ENCODE data around the gene SSB.
"Not testable (repeated sequence)": the region's sequence is repeated elsewhere in the genome, so short reads cannot be mapped to it uniquely, and the experiment has no call there.

Gene SSB

DNA sequence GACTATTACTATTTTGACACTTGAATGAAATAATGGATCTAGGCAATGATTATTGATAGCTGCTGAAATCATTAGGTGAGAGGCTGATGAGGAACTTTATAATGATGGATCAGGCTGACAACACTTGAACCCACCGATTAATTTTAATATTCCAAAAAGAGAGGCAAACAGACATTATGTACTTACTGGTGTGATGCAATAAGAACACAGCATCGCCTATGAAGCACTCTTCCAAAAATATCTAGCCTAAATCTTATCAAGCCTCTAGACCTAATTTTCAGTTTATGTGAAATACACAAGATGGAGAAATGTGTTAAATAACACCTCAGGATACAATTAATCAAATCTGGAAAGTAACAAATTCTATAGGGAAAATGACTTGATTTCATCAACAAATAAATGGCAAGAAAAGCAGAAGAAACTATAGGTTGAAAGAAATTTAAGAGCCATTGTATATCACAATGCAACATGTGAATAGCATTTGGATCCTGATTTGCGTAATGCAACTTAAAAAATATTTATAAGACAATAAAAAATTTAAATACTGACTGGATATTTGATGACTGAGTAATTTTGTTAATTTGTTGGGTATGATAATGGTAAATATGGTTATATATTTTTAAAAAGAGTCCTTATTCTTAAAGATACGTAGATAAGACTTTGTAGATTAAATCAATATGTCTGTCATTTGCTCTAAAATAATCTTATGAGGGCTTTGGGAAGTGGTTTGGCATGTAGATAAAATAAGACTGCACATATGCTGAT lies 17.2 kb upstream of the SSB start:
- DNase-seq: no peak

DNA sequence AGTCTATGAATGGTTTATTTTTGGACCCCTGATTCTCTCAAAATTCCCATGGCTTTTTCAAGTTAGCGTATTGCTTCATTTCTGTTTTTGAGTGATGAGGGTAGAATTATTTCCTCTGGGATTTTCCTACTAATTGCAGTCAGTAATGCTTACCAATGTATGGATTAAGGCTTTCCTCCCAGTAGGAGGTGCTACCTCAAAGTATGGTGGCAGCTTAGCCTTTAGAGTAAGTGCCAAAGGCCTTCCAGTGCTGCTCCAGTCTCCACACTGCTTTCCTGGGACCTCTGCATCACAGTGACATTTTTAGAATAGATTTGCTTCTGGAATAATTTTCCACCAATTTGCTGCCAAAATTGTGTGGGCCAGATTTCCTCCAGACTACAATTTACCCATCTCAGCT lies 16.2 kb upstream of the SSB start:
- DNase-seq: no peak

DNA sequence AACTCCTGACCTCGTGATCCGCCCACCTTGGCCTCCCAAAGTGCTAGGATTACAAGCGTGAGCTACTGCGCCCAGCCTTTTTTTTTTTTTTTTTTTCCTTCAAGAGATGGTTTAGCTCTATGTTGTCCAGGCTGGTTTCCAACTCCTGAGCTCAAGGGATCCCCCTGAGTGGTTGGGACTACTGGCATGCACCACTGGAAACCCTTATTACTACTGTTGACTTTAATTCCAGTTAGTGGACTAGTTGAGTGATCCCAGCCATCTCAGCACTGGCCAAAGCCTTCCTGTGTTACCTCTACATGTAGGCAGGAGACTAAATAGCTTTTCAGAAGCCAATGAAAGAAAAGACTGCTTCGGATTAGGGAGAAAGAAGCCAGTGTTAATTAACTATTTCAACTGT lies 8.1 kb upstream of the SSB start:
- DNase-seq: no peak

DNA sequence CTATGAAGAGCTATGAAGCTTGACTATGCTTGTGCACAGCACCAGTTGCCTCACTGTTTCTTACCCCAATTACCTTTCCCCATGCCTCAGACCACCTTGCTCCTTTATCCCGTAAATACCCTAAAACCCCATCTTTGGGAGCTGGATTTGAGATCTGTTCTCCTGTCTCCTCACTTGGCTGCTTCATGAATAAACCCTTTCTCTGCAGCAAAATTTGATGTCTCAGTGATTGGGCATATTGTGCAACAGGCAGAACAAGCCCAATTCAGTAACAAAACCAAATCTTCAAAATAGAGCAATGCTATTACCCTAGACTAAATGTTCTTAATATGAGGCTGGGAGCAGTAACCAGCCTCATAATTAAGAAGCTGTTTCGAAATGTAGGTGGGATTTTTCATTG lies 3.5 kb upstream of the SSB start:
- DNase-seq: no peak

DNA sequence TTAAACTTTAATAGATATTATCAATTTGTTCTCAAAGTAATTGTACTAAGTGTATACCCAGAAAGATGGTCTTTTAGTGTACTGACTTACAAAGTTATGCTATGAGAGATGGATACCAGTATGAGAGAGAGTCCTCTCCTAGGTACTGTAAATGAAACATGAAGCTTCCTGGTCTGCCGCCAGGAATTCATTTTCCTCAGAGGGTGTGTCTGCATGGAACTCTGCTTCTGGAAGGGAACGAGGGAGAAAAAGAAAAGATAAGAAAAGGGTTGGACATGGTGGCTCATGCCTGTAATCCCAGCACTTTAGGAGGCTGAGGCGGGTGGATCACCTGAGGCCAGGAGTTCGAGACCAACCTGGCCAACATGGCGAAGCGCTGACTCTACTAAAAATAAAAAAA lies 2.2 kb upstream of the SSB start:
- no peak for DNase-seq

DNA sequence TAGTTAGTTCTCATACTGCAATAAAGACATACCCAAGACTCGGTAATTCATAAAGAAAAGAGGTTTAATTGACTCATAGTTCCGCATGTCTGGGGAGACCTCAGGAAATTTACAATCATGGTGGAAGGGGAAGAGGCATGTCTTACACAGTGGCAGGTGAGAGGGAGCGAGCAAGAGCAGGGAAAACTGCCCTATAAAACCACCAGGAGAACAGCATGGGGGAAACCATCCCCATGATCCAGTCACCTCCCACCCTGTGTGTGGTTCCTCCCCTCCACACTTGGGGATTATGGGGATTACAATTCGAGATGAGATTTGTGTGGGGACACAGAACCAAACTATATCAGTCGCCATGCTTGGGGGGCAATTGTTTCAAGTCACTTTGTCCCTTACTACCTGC lies 1.1 kb upstream of the SSB start:
- DNase-seq: no peak

DNA sequence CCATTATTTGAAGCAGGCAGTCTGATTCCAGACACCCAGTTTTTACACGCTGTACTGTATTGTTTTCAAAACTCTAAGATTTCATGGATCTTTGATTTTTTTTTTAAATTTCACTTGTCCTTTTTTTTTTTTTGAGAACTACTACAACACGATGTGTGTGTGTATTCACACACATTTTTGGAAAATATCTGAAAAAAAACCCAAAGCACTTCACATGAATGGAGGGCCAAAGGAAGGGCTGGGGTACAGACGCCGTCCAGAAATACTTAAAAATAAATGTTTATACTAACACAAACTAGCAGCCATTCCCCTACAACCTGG lies 314 bp upstream of the SSB start:
- no peak for DNase-seq

DNA sequence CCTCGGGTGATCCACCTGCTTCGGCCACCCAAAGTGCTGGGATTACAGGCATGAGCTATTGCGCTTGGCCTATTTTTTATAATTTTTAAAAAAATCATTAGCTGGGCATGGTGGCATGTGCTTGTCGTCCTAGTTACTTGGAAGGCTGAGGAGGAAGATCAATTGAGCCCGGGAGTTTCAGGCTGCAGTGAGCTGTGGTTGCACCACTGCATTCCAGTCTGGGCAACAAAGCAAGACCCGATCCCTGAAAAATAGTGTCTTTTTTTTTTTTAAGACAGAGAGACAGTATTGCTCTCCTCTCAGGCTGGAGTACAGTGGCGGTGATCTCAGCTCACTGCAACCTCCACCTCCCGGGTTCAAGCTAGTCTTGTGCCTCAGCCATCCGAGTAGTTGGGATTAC lies 4.8 kb downstream of the SSB start:
- no peak for DNase-seq

DNA sequence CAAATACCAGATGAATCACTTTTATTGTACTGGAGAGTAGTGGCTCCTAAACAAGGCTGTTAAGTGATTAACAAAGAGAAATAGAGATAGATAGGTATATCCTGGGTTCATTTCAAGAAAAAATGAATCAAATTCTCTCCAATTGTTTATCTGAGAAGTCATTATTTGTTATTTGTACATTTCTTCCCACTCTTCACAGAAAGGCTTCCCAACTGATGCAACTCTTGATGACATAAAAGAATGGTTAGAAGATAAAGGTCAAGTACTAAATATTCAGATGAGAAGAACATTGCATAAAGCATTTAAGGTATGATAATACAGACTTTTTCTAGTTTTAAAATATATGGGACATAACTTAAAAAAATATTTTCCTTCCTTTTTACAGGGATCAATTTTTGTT lies 7.9 kb downstream of the SSB start:
- no peak for DNase-seq

DNA sequence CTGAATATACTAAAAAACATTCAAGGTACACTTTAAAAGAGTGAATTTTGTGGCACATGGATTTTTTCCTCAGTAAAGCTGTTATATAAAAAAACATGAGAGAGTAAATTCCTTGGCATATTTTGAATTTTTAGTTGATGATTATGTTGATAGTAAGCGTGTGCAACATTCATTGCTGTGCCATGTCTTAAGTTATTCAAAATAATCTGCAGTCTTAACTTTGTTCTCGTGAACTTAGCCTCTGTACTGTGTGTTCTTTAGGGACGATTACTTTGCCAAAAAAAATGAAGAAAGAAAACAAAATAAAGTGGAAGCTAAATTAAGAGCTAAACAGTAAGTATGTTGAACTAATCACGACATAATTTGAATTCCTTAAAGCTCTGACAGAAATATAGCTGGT lies 9.6 kb downstream of the SSB start:
- no peak for DNase-seq

DNA sequence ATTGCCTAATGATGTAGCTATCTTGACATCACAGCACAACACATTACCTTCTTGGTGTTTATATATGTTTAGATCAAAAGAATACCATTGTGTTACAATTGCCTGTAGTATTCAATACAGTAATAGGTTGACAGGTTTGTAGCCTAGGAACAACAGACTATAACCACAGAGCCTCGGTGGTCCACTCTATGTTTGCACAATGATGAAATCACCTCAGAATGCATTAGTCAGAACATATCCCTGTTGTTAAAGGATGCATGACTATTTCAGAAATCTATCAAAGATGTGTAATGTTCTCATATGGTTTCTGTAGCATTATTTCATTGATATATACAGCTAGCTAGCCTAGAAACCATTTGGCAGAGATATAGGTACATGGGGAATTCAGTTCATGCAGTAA lies 17.2 kb downstream of the SSB start:
- DNase-seq: no peak

DNA sequence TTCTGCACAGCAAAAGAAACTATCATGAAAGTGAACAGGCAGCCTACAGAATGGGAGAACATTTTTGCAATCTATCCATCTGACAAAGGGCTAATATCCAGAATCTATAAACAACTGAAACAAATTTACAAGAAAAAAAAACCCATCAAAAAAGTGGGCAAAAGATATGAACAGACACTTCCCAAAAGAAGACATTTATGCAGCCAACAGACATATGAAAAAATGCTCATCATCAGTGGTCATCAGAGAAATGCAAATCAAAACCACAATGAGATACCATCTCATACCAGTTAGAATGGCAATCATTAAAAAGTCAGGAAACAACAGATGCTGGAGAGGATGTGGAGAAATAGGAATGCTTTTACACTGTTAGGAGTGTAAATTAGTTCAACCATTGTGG lies 18.3 kb downstream of the SSB start:
- DNase-seq: not testable (repeated sequence)

DNA sequence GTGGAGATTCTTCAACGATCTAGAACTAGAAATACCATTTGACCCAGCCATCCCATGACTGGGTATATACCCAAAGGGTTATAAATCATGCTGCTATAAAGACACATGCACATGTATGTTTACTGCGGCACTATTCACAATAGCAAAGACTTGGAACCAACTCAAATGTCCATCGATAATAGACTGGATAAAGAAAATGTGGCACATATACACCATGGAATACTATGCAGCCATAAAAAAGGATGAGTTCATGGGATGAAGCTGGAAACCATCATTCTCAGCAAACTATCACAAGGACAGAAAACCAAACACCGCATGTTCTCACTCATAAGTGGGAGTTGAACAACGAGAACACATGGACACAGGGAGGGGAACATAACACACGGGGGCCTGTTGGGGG lies 18.7 kb downstream of the SSB start:
- not testable (repeated sequence) for DNase-seq

DNA sequence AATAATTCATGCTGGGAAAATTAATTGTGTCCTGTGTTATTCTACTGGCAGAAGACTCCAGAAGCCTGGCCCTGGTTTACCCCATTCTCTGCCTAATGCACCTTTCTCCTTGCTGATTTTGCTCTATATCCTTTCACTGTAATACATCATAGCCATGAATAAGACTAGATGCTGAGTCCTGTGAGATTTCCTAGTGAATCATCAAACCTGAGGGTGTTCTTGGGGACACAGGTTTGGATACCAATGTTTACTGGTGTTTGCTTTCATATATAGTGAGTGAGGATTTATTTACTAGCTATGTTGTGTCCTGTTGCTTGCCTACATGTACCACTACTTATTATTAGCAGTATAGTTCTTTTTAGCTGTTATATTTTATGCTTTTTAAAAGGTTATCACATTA lies 19.6 kb downstream of the SSB start:
- no peak for DNase-seq

DNA sequence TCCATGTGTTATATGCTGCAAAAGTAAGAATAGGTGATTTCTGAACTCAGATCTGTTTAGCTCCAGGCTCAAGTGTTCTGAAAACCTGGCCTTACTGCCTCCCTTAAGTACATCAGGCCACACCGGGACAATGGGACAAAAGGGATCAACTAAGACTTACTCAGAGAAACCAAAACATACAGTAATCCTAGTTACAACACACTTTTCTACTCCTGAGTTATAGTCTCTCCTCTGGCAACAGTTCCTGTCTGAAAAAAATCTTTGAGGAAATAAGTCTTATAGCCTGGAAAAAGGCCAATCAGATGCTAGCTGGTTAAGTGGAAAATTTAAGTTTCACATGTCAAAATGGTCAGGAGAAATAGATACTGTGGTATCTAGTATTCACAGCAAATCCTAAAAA lies 20.4 kb downstream of the SSB start:
- DNase-seq: no peak

DNA sequence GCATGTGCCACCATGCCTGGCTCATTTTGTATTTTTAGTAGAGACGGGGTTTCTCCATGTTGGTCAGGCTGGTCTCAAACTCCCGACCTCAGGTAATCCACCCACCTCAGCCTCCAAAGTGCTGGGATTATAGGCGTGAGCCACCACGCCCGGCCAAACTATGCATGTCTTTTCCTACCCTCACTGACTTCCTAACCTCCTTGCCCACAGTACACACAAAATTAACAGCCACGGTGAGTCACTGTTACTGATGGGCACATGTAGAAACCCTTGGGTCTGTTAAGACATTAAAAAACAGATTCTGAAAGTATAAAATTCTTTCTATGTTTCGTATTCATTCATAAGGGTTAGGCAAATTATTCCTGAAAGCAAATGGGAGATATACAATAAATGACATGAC lies 21.4 kb downstream of the SSB start:
- not testable (repeated sequence) for DNase-seq

DNA sequence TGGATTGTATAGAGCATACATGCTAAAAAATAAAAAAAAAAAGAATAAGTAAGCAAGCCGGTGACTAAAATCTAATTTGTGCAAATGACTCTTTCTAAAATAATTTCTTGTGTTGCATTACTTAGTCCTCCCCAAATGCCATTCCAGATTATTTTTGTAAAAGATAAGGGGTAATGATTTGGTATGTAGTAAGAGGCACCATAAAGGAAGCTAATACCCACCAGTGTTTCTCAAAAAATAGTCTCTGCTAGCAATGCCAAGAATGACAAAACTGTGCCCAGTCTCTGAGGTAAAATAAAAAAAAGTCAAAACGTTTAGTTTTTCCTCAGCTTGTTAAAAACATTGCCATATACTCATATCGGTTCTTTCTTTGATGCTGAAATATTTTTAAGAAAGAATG lies 23.4 kb downstream of the SSB start:
- no peak for DNase-seq

DNA sequence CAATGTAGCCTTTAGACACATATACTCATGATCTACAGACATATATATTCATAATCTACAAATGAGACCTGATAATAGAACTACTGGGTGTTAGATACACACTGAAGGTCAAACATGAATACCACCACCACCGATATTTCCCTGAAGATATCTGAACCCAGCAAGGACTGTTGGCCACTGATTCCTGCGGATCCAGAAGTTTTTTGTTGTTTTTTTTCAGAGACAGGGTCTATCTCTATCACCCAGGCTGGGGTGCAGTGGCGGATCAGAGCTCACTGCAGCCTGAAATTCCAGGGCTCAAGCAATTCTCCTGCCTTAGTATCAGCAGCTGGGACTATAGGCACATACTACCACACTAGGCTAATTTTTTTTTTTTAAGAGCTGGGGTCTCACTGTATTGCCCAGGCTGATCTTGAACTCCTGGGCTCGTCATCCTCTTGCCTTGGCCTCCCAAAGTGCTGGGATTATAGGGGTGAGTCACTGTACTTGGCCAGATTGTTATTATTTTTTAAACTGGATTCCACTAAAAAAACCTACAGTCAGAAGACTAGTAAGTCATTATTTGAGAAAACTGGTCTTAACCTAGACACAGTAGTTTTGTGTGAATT lies 24.2 kb downstream of the SSB start:
- no peak for DNase-seq

DNA sequence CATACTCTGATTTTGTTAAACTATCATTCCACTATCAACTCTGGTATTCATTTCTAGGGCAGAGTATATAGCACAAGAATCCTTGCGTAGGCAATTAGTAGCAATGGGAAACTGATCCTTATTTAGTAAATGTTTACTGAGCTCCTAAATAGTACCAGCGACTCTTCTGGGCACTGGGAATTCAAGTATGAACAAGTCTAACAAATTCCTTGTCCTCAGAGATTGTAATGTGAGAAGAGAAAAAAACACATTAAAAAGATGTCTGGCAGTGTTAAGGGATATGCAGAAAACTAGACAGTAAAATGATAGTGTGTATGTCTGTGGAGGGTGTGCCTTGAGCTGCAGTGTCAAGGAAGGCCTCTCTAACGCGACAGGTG lies 25.3 kb downstream of the SSB start:
- DNase-seq: no peak

DNA sequence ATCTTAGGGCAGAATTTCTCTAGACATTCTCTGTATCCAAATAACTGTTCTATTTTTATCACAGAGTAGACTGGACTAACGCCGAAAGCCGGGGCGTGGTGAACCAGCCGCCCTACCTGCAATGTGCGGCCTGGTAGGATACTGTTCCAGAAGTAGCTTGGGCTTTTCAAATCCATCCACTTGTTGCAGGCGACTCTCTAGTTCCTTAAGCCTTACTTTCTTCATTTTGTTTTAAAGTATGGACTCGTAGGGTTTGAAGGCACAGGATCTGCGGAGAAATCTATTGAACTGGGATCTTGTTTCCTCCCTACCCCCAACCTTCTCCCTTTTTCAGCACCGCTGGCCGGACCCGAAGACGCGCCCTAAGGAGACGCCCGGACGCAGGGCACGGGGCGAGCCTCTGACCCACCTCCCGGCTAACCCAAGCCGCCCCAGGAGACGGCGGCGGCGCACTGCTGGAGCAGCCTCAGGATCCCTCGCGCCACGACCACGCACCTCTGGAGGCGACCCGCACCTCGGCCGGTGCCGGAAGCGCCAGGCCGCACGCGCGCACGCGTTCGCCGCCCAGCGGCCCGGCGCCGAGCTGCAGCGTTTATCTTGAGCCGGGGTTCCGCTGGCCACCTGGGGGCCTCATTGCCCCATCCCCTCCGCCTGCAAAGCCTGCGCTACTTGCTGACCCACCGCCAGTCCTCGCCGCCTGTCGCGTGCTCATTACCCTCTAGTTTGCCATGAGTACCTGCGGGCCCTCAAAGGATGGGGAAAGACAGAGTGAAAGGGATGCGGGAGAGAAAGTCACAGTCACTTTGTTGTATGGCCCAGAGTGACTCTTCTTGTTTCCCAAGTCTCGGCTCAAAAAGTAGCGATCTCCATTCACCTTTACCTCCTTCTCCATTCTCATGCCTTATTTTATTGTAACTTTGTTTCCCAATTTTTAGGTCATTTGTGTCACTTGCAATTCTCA lies 26.0 kb downstream of the SSB start, which contains the start of gene METTL5:
Gene METTL5 (minus strand): TSS at position 533 of the 961 bp plus-strand sequence. CDS start 308 bp downstream, at position 225.
- peak in 57 of 58 donors; percentile 33 to 86 (median 76) for DNase-seq

DNA sequence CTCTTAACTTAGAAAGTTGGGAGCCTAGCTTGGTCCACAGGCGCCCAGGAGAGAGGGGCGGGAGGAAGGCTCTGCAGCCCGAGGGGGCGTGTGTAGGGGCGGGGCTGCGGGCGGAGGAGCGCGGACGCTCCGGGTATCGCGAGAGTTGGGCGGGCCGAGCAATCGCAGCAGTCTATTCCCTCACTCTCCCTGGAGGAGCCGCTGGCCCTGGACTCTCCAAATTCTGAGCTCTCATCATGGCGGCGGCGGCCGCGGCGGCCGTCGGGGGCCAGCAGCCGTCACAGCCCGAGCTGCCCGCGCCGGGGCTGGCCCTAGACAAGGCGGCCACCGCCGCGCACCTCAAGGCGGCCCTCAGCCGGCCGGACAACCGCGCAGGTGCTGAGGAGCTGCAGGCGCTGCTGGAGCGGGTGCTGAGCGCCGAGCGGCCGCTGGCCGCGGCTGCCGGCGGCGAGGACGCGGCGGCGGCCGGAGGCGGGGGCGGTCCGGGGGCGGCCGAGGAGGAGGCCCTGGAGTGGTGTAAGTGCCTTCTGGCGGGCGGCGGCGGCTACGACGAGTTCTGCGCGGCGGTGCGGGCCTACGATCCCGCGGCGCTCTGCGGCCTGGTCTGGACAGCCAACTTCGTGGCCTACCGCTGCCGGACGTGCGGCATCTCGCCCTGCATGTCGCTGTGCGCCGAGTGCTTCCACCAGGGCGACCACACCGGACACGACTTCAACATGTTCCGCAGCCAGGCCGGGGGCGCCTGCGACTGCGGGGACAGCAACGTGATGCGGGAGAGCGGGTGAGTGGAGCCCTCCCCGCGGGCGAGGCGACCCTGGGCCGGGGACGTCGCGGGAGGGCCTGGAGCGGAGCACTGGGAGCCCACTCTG lies 28.8 kb downstream of the SSB start, which contains the start of gene UBR3:
Gene UBR3 (plus strand): TSS at position 183 of the 869 bp plus-strand sequence. CDS start 54 bp downstream, at position 237.
- DNase-seq: peak; percentile 17 to 95 (median 86)

Data from anterior cingulate cortex (tissue), 58 donors.